Measurements from ENCODE around the gene EEPD1. TPM values are rescaled to one million over a fixed set of nuclear protein-coding genes. Genes with fewer than 3 reads are reported as not detected.
"Not testable (repeated sequence)": the region's sequence is repeated elsewhere in the genome, so short reads cannot be mapped to it uniquely, and the experiment has no call there.

The EEPD1 gene
- total RNA-seq, 2 donors from 2014 or later = 4.0 to 6.8 TPM

GRCh38 chr7:36244429-36244828 lies 91.4 kb downstream of the EEPD1 start:
- no peak for DNase-seq (ENCODE audit: low spot score)
- peaks cover 0 to 6% of the 10 kb centered on the region in 2 donors for H3K4me1 ChIP-seq
- no peaks in the 10 kb centered on the region for H3K9me3 ChIP-seq
- no peak overlapping the region for H3K27ac ChIP-seq
- H3K27me3 ChIP-seq = no peaks in the 10 kb centered on the region
- no peak overlapping the region for H3K4me3 ChIP-seq
- H3K36me3 ChIP-seq = no peaks in the 10 kb centered on the region
- no peak for TF ChIP-seq CTCF (IDR thresholded peaks at IDR 0.05)

GRCh38 chr7:36245684-36246299 lies 92.7 kb downstream of the EEPD1 start:
- H3K9me3 ChIP-seq = no peaks in the 10 kb centered on the region
- H3K36me3 ChIP-seq = no peaks in the 10 kb centered on the region
- H3K4me1 ChIP-seq = peaks cover 0 to 6% of the 10 kb centered on the region in 2 donors
- H3K4me3 ChIP-seq = no peak overlapping the region
- no peaks in the 10 kb centered on the region for H3K27me3 ChIP-seq
- H3K27ac ChIP-seq = no peak overlapping the region
- no peak for TF ChIP-seq CTCF (IDR thresholded peaks at IDR 0.05)
- DNase-seq (ENCODE audit: low spot score) = no peak

- no peak for TF ChIP-seq CTCF (IDR thresholded peaks at IDR 0.05)
- peaks cover 0 to 6% of the 10 kb centered on the region in 2 donors for H3K4me1 ChIP-seq
- H3K9me3 ChIP-seq = no peaks in the 10 kb centered on the region
- no peaks in the 10 kb centered on the region for H3K27me3 ChIP-seq
- DNase-seq (ENCODE audit: low spot score) = no peak
- H3K4me3 ChIP-seq = no peak overlapping the region
- no peak overlapping the region for H3K27ac ChIP-seq
- H3K36me3 ChIP-seq = no peaks in the 10 kb centered on the region
Measured at GRCh38 chr7:36249091-36249490, 96.0 kb downstream of the EEPD1 start.

GRCh38 chr7:36253699-36254098 lies 100.6 kb downstream of the EEPD1 start:
- no peaks in the 10 kb centered on the region for H3K27me3 ChIP-seq
- DNase-seq (ENCODE audit: low spot score) = no peak
- no peak overlapping the region for H3K4me3 ChIP-seq
- no peaks in the 10 kb centered on the region for H3K9me3 ChIP-seq
- no peaks in the 10 kb centered on the region for H3K4me1 ChIP-seq
- no peaks in the 10 kb centered on the region for H3K36me3 ChIP-seq
- no peak overlapping the region for H3K27ac ChIP-seq
- TF ChIP-seq CTCF (IDR thresholded peaks at IDR 0.05) = no peak

- not testable (repeated sequence) for DNase-seq (ENCODE audit: low spot score); H3K4me3 ChIP-seq; H3K9me3 ChIP-seq; H3K27ac ChIP-seq; H3K27me3 ChIP-seq; H3K36me3 ChIP-seq
- H3K4me1 ChIP-seq = peaks cover 0 to 23% of the 10 kb centered on the region in 2 donors
Measured at GRCh38 chr7:36258510-36259259, 105.6 kb downstream of the EEPD1 start.

GRCh38 chr7:36260481-36260880 lies 107.4 kb downstream of the EEPD1 start:
- Histone ChIP-seq H3K9me3 (no peaks in the 10 kb centered on the region), H3K27me3 (no peaks in the 10 kb centered on the region), H3K27ac (no peak overlapping the region), H3K4me3 (no peak overlapping the region), H3K4me1 (peaks cover 0 to 35% of the 10 kb centered on the region in 2 donors), H3K36me3 (no peaks in the 10 kb centered on the region)
- DNase-seq (ENCODE audit: low spot score) = no peak
- no peak for TF ChIP-seq CTCF (IDR thresholded peaks at IDR 0.05)

All from right atrium auricular region (tissue), 2 donors.